ENCODE data around the gene CNIH2.
A peak's percentile ranks its signal among the peaks of the same experiment; 100 is the strongest.

Gene CNIH2

GRCh38 chr11:66278363-66279091 lies 552 bp downstream of the CNIH2 start:
- no peak overlapping the region for H3K23ac ChIP-seq (ENCODE audit: low read length in 2 of 2)
- WGBS, result 1% methylated on average over 11 of the region's 45 CpGs

GRCh38 chr11:66279092-66279734 lies 1.2 kb downstream of the CNIH2 start:
- H3K27me3 ChIP-seq (ENCODE audit: control insufficient read depth in 1 of 2, insufficient read depth in 1 of 2, low read length in 2 of 2), result peaks cover 7 to 13% of the 10 kb centered on the region in 2 experiments
- no peak overlapping the region for H4K8ac ChIP-seq (ENCODE audit: low read length)
- H3K14ac ChIP-seq (ENCODE audit: low read length in 2 of 2), result no peak overlapping the region
- H2AK5ac ChIP-seq (ENCODE audit: low read length, severe bottlenecking), result no peak overlapping the region
- H3K27ac ChIP-seq (ENCODE audit: low read length, poor library complexity, severe bottlenecking), result no peak overlapping the region
- peaks cover 3% of the 10 kb centered on the region for H3K79me1 ChIP-seq (replicated peaks; ENCODE audit: low read length, poor library complexity, severe bottlenecking)
- H2BK5ac ChIP-seq (ENCODE audit: low read depth, low read length, poor library complexity, severe bottlenecking), result no peak overlapping the region
- no peak overlapping the region for H3K4me3 ChIP-seq (ENCODE audit: insufficient read depth in 1 of 2, low read depth in 1 of 2, low read length in 2 of 2)
- no peak overlapping the region for H3K4ac ChIP-seq (ENCODE audit: low read depth in 1 of 2, low read length in 2 of 2)
- no peak overlapping the region for H2BK120ac ChIP-seq (ENCODE audit: low read depth, low read length)
- no peak overlapping the region for H3K18ac ChIP-seq (ENCODE audit: low read depth in 1 of 2, low read length in 2 of 2)
- peak overlapping the region; percentile 26 for H3K9ac ChIP-seq (ENCODE audit: low read length)
- peaks cover 29% of the 10 kb centered on the region for H3K4me1 ChIP-seq (ENCODE audit: control insufficient read depth, insufficient read depth, low read depth, low read length)
- no peak overlapping the region for H3K4me2 ChIP-seq (ENCODE audit: low read length, poor library complexity, severe bottlenecking)
- H2AFZ ChIP-seq (ENCODE audit: low read depth, low read length), result no peak overlapping the region
- 51% methylated on average over 15 of the region's 15 CpGs for WGBS
- peak overlapping the region in 1 of 2 experiments; percentile 36 for H3K23ac ChIP-seq (ENCODE audit: low read length in 2 of 2)
- peaks cover 31 to 43% of the 10 kb centered on the region in 2 experiments for H3K36me3 ChIP-seq (ENCODE audit: control insufficient read depth in 1 of 2, insufficient read depth in 2 of 2, low read depth in 1 of 2, low read length in 2 of 2)
- no peak for DNase-seq
- H3K9me3 ChIP-seq (ENCODE audit: control insufficient read depth, low read length), result no peaks in the 10 kb centered on the region
- no peak overlapping the region for H2BK12ac ChIP-seq (ENCODE audit: low read length in 2 of 2)
- H4K91ac ChIP-seq (ENCODE audit: low read length), result no peak overlapping the region
- peak overlapping the region; percentile 27 for H2BK15ac ChIP-seq (ENCODE audit: low read depth, poor library complexity, severe bottlenecking)

More at GRCh38 chr11:66278363-66279091, 552 bp downstream of the CNIH2 start:
- H3K9me3 ChIP-seq (ENCODE audit: control insufficient read depth, low read length), result no peaks in the 10 kb centered on the region
- H3K18ac ChIP-seq (ENCODE audit: low read depth in 1 of 2, low read length in 2 of 2), result no peak overlapping the region
- H2BK5ac ChIP-seq (ENCODE audit: low read depth, low read length, poor library complexity, severe bottlenecking), result no peak overlapping the region
- no peak overlapping the region for H4K8ac ChIP-seq (ENCODE audit: low read length)
- H2BK12ac ChIP-seq (ENCODE audit: low read length in 2 of 2), result no peak overlapping the region
- H2BK120ac ChIP-seq (ENCODE audit: low read depth, low read length), result no peak overlapping the region
- peak overlapping the region; percentile 79 for H3K4me2 ChIP-seq (ENCODE audit: low read length, poor library complexity, severe bottlenecking)
- no peak overlapping the region for H3K14ac ChIP-seq (ENCODE audit: low read length in 2 of 2)
- H3K9ac ChIP-seq (ENCODE audit: low read length), result peak overlapping the region; percentile 26
- peak overlapping the region; percentile 27 for H2BK15ac ChIP-seq (ENCODE audit: low read depth, poor library complexity, severe bottlenecking)
- peak overlapping the region in 1 of 2 experiments; percentile 26 for H3K4me3 ChIP-seq (ENCODE audit: insufficient read depth in 1 of 2, low read depth in 1 of 2, low read length in 2 of 2)
- no peak overlapping the region for H3K4ac ChIP-seq (ENCODE audit: low read depth in 1 of 2, low read length in 2 of 2)
- no peak overlapping the region for H2AFZ ChIP-seq (ENCODE audit: low read depth, low read length)
- H3K27me3 ChIP-seq (ENCODE audit: control insufficient read depth in 1 of 2, insufficient read depth in 1 of 2, low read length in 2 of 2), result peaks cover 7 to 13% of the 10 kb centered on the region in 2 experiments
- H3K79me1 ChIP-seq (replicated peaks; ENCODE audit: low read length, poor library complexity, severe bottlenecking), result peaks cover 4% of the 10 kb centered on the region
- H3K4me1 ChIP-seq (ENCODE audit: control insufficient read depth, insufficient read depth, low read depth, low read length), result peaks cover 29% of the 10 kb centered on the region
- DNase-seq, result peak; percentile 52
- H4K91ac ChIP-seq (ENCODE audit: low read length), result no peak overlapping the region
- H3K27ac ChIP-seq (ENCODE audit: low read length, poor library complexity, severe bottlenecking), result no peak overlapping the region
- peaks cover 35 to 43% of the 10 kb centered on the region in 2 experiments for H3K36me3 ChIP-seq (ENCODE audit: control insufficient read depth in 1 of 2, insufficient read depth in 2 of 2, low read depth in 1 of 2, low read length in 2 of 2)
- H2AK5ac ChIP-seq (ENCODE audit: low read length, severe bottlenecking), result no peak overlapping the region

GRCh38 chr11:66280428-66280827 lies 2.5 kb downstream of the CNIH2 start:
- no peak overlapping the region for H3K18ac ChIP-seq (ENCODE audit: low read depth in 1 of 2, low read length in 2 of 2)
- no peak overlapping the region for H3K27ac ChIP-seq (ENCODE audit: low read length, poor library complexity, severe bottlenecking)
- H2BK5ac ChIP-seq (ENCODE audit: low read depth, low read length, poor library complexity, severe bottlenecking), result no peak overlapping the region
- peaks cover 7 to 13% of the 10 kb centered on the region in 2 experiments for H3K27me3 ChIP-seq (ENCODE audit: control insufficient read depth in 1 of 2, insufficient read depth in 1 of 2, low read length in 2 of 2)
- H2AFZ ChIP-seq (ENCODE audit: low read depth, low read length), result no peak overlapping the region
- H4K91ac ChIP-seq (ENCODE audit: low read length), result no peak overlapping the region
- H3K9ac ChIP-seq (ENCODE audit: low read length), result no peak overlapping the region
- H3K4ac ChIP-seq (ENCODE audit: low read depth in 1 of 2, low read length in 2 of 2), result no peak overlapping the region
- H3K4me1 ChIP-seq (ENCODE audit: control insufficient read depth, insufficient read depth, low read depth, low read length), result peaks cover 31% of the 10 kb centered on the region
- no peak overlapping the region for H3K4me2 ChIP-seq (ENCODE audit: low read length, poor library complexity, severe bottlenecking)
- H3K9me3 ChIP-seq (ENCODE audit: control insufficient read depth, low read length), result no peaks in the 10 kb centered on the region
- no peak overlapping the region for H4K8ac ChIP-seq (ENCODE audit: low read length)
- no peak overlapping the region for H3K4me3 ChIP-seq (ENCODE audit: insufficient read depth in 1 of 2, low read depth in 1 of 2, low read length in 2 of 2)
- 82% methylated on average over 14 of the region's 14 CpGs for WGBS
- H3K14ac ChIP-seq (ENCODE audit: low read length in 2 of 2), result no peak overlapping the region
- no peak overlapping the region for H2BK120ac ChIP-seq (ENCODE audit: low read depth, low read length)
- no peak overlapping the region for H2BK12ac ChIP-seq (ENCODE audit: low read length in 2 of 2)
- H3K23ac ChIP-seq (ENCODE audit: low read length in 2 of 2), result no peak overlapping the region
- no peak for DNase-seq
- H3K79me1 ChIP-seq (replicated peaks; ENCODE audit: low read length, poor library complexity, severe bottlenecking), result peaks cover 15% of the 10 kb centered on the region
- H2AK5ac ChIP-seq (ENCODE audit: low read length, severe bottlenecking), result no peak overlapping the region
- no peak overlapping the region for H2BK15ac ChIP-seq (ENCODE audit: low read depth, poor library complexity, severe bottlenecking)
- peaks cover 32 to 43% of the 10 kb centered on the region in 2 experiments for H3K36me3 ChIP-seq (ENCODE audit: control insufficient read depth in 1 of 2, insufficient read depth in 2 of 2, low read depth in 1 of 2, low read length in 2 of 2)

GRCh38 chr11:66281001-66281400 lies 3.0 kb downstream of the CNIH2 start:
- Histone ChIP-seq H3K9ac (ENCODE audit: low read length) (no peak overlapping the region), H2BK120ac (ENCODE audit: low read depth, low read length) (no peak overlapping the region), H2BK5ac (ENCODE audit: low read depth, low read length, poor library complexity, severe bottlenecking) (no peak overlapping the region), H3K79me1 (replicated peaks; ENCODE audit: low read length, poor library complexity, severe bottlenecking) (peaks cover 20% of the 10 kb centered on the region), H3K4ac (ENCODE audit: low read depth in 1 of 2, low read length in 2 of 2) (no peak overlapping the region), H2BK12ac (ENCODE audit: low read length in 2 of 2) (no peak overlapping the region), H3K27ac (ENCODE audit: low read length, poor library complexity, severe bottlenecking) (no peak overlapping the region), H4K91ac (ENCODE audit: low read length) (no peak overlapping the region), H3K14ac (ENCODE audit: low read length in 2 of 2) (no peak overlapping the region), H3K4me2 (ENCODE audit: low read length, poor library complexity, severe bottlenecking) (no peak overlapping the region), H3K18ac (ENCODE audit: low read depth in 1 of 2, low read length in 2 of 2) (no peak overlapping the region), H2AK5ac (ENCODE audit: low read length, severe bottlenecking) (no peak overlapping the region), H3K36me3 (ENCODE audit: control insufficient read depth in 1 of 2, insufficient read depth in 2 of 2, low read depth in 1 of 2, low read length in 2 of 2) (peaks cover 32 to 43% of the 10 kb centered on the region in 2 experiments), H3K4me1 (ENCODE audit: control insufficient read depth, insufficient read depth, low read depth, low read length) (peaks cover 37% of the 10 kb centered on the region), H3K4me3 (ENCODE audit: insufficient read depth in 1 of 2, low read depth in 1 of 2, low read length in 2 of 2) (no peak overlapping the region), H4K8ac (ENCODE audit: low read length) (no peak overlapping the region), H2AFZ (ENCODE audit: low read depth, low read length) (no peak overlapping the region), H3K27me3 (ENCODE audit: control insufficient read depth in 1 of 2, insufficient read depth in 1 of 2, low read length in 2 of 2) (peaks cover 7 to 13% of the 10 kb centered on the region in 2 experiments), H2BK15ac (ENCODE audit: low read depth, poor library complexity, severe bottlenecking) (no peak overlapping the region), H3K23ac (ENCODE audit: low read length in 2 of 2) (no peak overlapping the region), H3K9me3 (ENCODE audit: control insufficient read depth, low read length) (no peaks in the 10 kb centered on the region)
- DNase-seq, result peak; percentile 32
- 71% methylated on average over 5 of the region's 6 CpGs for WGBS

All from mesenchymal stem cell (in vitro differentiated cells and primary cell).